Measurements from ENCODE around the gene RAB3GAP2.

DNA sequence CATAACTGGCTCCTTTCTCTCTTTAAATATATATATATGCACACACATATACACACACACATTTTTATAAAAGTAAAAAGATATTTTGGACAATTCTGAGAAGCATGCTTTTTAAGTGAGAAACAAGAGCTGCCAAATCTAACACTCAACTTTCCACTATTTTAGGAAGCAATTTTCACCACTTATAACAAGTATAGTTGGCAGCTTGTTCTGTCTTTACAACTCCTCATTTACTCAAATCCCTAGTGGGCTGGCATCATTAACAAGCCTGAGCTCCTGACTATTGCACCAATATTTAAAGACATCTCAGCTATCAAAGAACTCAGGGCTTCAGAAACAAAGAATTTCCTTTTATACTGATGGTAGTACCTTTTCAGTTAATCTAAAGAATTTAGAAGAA is 76.6 kb downstream of the RAB3GAP2 start:
- TF ChIP-seq POLR2A (IDR thresholded peaks at IDR 0.05; ENCODE audit: low read length): no peak
- no peak for TF ChIP-seq GATA1 (IDR thresholded peaks at IDR 0.05; ENCODE audit: low read depth, low read length)

Data from erythroblast (primary cell).